Gastrocnemius medialis (tissue), 4 donors: ENCODE data around the gene MGMT.

Experiments
- CTCF ChIP-seq, 5 experiments: fragments of 450-650 bp in 3 of 5; fragments of 200-600 bp in 2 of 5; sonication (generic) in 2 of 5; IDR thresholded peaks in 4 of 5; conservative IDR thresholded peaks in 1 of 5; 1 replicate in 4 of 5; 2 replicates in 1 of 5; pipeline ENCODE4 v1.5.1; 2016 to 2019; ENCODE audit warnings: antibody characterized with exemption in 5 of 5, mild to moderate bottlenecking in 3 of 5, moderate library complexity in 3 of 5
- POLR2A ChIP-seq, 2 donors: fragments of 450-650 bp; IDR thresholded peaks; one replicate each; pipeline ENCODE4 v1.6.1; 2017; ENCODE audit warnings: antibody characterized with exemption in 2 of 2, mild to moderate bottlenecking in 2 of 2, moderate library complexity in 2 of 2

- TF ChIP-seq CTCF (IDR thresholded peaks at IDR 0.05 in 4 of 5, conservative IDR thresholded peaks at IDR 0.05 in 1 of 5) = no peak
- TF ChIP-seq POLR2A (IDR thresholded peaks at IDR 0.05) = no peak
Observed at GRCh38 chr10:129784291-129784690, 317.2 kb downstream of the MGMT start.
